Hepatocyte (in vitro differentiated cells): ENCODE measurements around the gene LTB4R. TPM values are rescaled to one million over a fixed set of nuclear protein-coding genes. Genes with fewer than 3 reads are reported as not detected.

Experiments used
- DNase-seq: peaks from one replicate; pipeline ENCODE4 v3.0.0-alpha.2; 2016; ENCODE audit warnings: low spot score
- H2AFZ ChIP-seq: fragments of 200-600 bp; sonication (generic); 2 replicates; pipeline ENCODE4 v1.6.0; 2016; ENCODE audit warnings: antibody characterized with exemption, mild to moderate bottlenecking
- H3K27ac ChIP-seq: fragments of 200-600 bp; sonication (generic); 2 replicates; pipeline ENCODE4 v1.5.1; 2016; ENCODE audit warnings: mild to moderate bottlenecking
- H3K27me3 ChIP-seq: fragments of 200-600 bp; sonication (generic); 2 replicates; pipeline ENCODE4 v1.6.1; 2016
- H3K36me3 ChIP-seq: fragments of 200-600 bp; sonication (generic); replicated peaks from 2 replicates; pipeline ENCODE4 v1.5.1; 2016; ENCODE audit warnings: low read depth; ENCODE audit not compliant: insufficient read depth
- H3K4me1 ChIP-seq: fragments of 200-600 bp; sonication (generic); 2 replicates; pipeline ENCODE4 v1.5.1; 2016; ENCODE audit warnings: mild to moderate bottlenecking, moderate library complexity; ENCODE audit not compliant: insufficient read depth
- H3K4me2 ChIP-seq: fragments of 200-600 bp; sonication (generic); 2 replicates; pipeline ENCODE4 v1.6.0; 2016
- H3K4me3 ChIP-seq: fragments of 200-600 bp; sonication (generic); 2 replicates; pipeline ENCODE4 v1.5.1; 2016; ENCODE audit warnings: mild to moderate bottlenecking
- H3K79me2 ChIP-seq: fragments of 200-600 bp; sonication (generic); 2 replicates; pipeline ENCODE4 v1.6.0; 2017; ENCODE audit warnings: mild to moderate bottlenecking
- H3K9me2 ChIP-seq: fragments of 200-600 bp; sonication (generic); replicated peaks from 2 replicates; pipeline ENCODE4 v1.6.0; 2017; ENCODE audit warnings: mild to moderate bottlenecking; ENCODE audit not compliant: insufficient read depth
- H3K9me3 ChIP-seq: fragments of 200-600 bp; sonication (generic); 2 replicates; pipeline ENCODE4 v1.5.1; 2016; ENCODE audit warnings: low read depth, mild to moderate bottlenecking
- H4K20me1 ChIP-seq: fragments of 200-600 bp; sonication (generic); 2 replicates; pipeline ENCODE4 v1.6.0; 2016; ENCODE audit warnings: mild to moderate bottlenecking; ENCODE audit not compliant: insufficient read depth, poor library complexity, severe bottlenecking
- EZH2 ChIP-seq: fragments of 200-600 bp; sonication (generic); IDR thresholded peaks from 2 replicates; pipeline ENCODE4 v1.6.1; 2016; ENCODE audit warnings: antibody characterized with exemption, mild to moderate bottlenecking, borderline replicate concordance
- EZH2phosphoT487 ChIP-seq: fragments of 200-600 bp; sonication (generic); IDR thresholded peaks from one replicate; pipeline ENCODE4 v1.6.1; 2018; ENCODE audit warnings: antibody characterized with exemption, mild to moderate bottlenecking, low read depth, moderate library complexity; ENCODE audit not compliant: unreplicated experiment, severe bottlenecking
- WGBS: methylation state at CpG from one replicate; pipeline ENCODE4 v1.1.6; 2016; ENCODE audit warnings: low lambda C conversion rate; ENCODE audit errors: missing lambda C conversion rate; 5-methylcytosine and 5-hydroxymethylcytosine counted together
- polyA plus RNA-seq: library from polyadenylated mRNA; unstranded; fragments of >200 nt; fragmentation: Nextera tagmentation; extraction: Ambion mirVana; gene quantifications from 2 replicates; pipeline ENCODE4 v1.2.1, GENCODE V29; 2016
- total RNA-seq: library from RNA; depleted of rRNA; stranded (reverse); fragments of >200 nt; gene quantifications from 2 replicates; pipeline ENCODE4 v1.2.3, GENCODE V29; 2014
- TF ChIP-seq, protein P1 (sequence below): fragments of 200-600 bp; sonication (generic); IDR thresholded peaks from 2 replicates; pipeline ENCODE4 v1.5.1; 2016; ENCODE audit warnings: antibody characterized with exemption, mild to moderate bottlenecking; ENCODE audit not compliant: poor library complexity

LTB4R gene
- total and polyA plus RNA-seq, 2 experiments from 2014 or later, result 3.6 to 5.1 TPM

DNA sequence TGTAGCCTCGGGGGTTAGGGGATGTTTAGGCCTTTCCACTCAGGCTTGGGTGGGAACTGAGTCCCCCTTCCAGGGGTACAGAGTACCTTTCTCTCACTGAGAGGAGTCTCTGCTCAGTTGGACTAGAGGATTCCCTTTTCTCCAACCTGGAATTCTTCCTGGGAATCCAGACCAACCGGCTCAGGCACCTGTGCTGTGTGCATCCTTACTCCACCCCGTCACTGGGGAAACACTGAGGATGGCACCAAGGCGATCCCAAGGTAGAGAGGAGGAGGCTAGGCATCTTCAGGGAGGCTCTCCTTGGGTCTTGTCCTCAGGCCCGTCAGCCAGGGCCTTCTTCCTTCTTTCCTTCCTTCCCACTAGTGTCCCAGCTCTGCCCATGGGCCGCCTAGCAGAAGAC is 47.5 kb upstream of the LTB4R start:
- Histone ChIP-seq H3K27ac (no peak overlapping the region), H3K4me3 (no peak overlapping the region), H3K36me3 (no peaks in the 10 kb centered on the region), H3K9me3 (no peaks in the 10 kb centered on the region), H3K4me1 (no peaks in the 10 kb centered on the region), H3K27me3 (no peaks in the 10 kb centered on the region), H2AFZ (no peak overlapping the region), H3K79me2 (no peaks in the 10 kb centered on the region), H4K20me1 (no peaks in the 10 kb centered on the region), H3K9me2 (no peaks in the 10 kb centered on the region), H3K4me2 (no peak overlapping the region)
- 77% methylated on average over 6 of the region's 6 CpGs for WGBS
- no peak for DNase-seq
- TF ChIP-seq EZH2, result no peak
- TF ChIP-seq, protein P1, sequence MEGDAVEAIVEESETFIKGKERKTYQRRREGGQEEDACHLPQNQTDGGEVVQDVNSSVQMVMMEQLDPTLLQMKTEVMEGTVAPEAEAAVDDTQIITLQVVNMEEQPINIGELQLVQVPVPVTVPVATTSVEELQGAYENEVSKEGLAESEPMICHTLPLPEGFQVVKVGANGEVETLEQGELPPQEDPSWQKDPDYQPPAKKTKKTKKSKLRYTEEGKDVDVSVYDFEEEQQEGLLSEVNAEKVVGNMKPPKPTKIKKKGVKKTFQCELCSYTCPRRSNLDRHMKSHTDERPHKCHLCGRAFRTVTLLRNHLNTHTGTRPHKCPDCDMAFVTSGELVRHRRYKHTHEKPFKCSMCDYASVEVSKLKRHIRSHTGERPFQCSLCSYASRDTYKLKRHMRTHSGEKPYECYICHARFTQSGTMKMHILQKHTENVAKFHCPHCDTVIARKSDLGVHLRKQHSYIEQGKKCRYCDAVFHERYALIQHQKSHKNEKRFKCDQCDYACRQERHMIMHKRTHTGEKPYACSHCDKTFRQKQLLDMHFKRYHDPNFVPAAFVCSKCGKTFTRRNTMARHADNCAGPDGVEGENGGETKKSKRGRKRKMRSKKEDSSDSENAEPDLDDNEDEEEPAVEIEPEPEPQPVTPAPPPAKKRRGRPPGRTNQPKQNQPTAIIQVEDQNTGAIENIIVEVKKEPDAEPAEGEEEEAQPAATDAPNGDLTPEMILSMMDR, result no peak
- no peak for TF ChIP-seq EZH2phosphoT487

- 77% methylated on average over 6 of the region's 6 CpGs for WGBS
- Histone ChIP-seq H3K36me3 (no peaks in the 10 kb centered on the region), H3K9me2 (no peaks in the 10 kb centered on the region), H3K27ac (no peak overlapping the region), H3K9me3 (no peaks in the 10 kb centered on the region), H3K4me2 (no peak overlapping the region), H2AFZ (no peak overlapping the region), H3K4me1 (no peaks in the 10 kb centered on the region), H3K4me3 (no peak overlapping the region), H3K27me3 (no peaks in the 10 kb centered on the region), H4K20me1 (no peaks in the 10 kb centered on the region), H3K79me2 (no peaks in the 10 kb centered on the region)
- TF ChIP-seq EZH2, result no peak
- no peak for TF ChIP-seq EZH2phosphoT487
- TF ChIP-seq, protein P1, result no peak
- DNase-seq, result no peak
Observed at GRCh38 chr14:24264298-24264697, 47.0 kb upstream of the LTB4R start.

DNA sequence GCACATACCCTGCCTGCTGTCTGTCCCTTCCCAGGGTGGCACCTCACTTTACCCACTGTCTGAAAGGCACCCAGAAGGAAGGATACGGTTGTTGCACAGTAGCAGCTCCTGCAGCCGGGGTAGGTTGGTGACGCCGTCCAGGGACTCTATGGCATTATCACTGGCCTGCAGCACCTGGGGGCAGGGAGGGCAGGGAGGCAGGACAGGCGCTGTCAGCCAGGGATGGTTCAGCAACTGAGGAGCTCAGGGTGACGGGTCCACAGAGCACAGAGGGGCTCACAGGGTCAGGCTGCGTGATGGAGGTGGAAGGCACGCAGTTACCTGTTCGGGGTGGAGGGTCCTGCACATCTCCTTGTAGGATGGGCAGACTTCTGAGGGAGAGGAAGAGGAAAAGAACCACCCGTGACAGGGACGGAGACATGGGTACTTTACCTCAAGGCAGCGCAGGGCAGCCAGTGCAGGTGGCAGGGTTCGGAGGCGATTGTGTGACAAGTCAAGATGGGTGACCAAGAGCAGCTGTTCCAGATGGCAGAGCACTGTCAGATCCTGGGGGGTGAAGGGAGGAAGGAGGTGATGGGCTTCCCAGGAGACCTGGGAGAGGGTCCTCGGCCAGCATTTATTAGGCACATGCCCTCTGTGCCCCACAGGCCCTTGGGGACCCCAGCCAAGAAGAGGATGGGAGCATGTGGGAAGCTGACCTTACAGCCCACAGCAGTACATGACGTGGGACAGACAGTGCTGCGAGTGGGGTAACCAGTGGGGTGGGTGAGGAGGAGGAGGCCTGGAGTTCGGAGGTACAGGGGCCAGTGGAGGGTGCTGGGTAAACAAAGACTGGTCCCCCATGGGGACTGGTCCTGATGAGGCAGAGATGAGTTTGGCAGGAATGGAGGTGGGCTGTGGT is 44.7 kb upstream of the LTB4R start:
- H3K27me3 ChIP-seq, result no peaks in the 10 kb centered on the region
- H3K9me2 ChIP-seq, result no peaks in the 10 kb centered on the region
- no peaks in the 10 kb centered on the region for H3K36me3 ChIP-seq
- WGBS, result 84% methylated on average over 17 of the region's 18 CpGs
- DNase-seq, result no peak
- no peaks in the 10 kb centered on the region for H3K9me3 ChIP-seq
- H2AFZ ChIP-seq, result no peak overlapping the region
- H3K4me2 ChIP-seq, result no peak overlapping the region
- H3K4me3 ChIP-seq, result no peak overlapping the region
- H3K27ac ChIP-seq, result no peak overlapping the region
- H3K4me1 ChIP-seq, result no peaks in the 10 kb centered on the region
- no peaks in the 10 kb centered on the region for H4K20me1 ChIP-seq
- no peaks in the 10 kb centered on the region for H3K79me2 ChIP-seq
- no peak for TF ChIP-seq EZH2phosphoT487
- no peak for TF ChIP-seq EZH2
- TF ChIP-seq, protein P1, result no peak
